ENCODE measurements around the gene KCNIP4.

DNA sequence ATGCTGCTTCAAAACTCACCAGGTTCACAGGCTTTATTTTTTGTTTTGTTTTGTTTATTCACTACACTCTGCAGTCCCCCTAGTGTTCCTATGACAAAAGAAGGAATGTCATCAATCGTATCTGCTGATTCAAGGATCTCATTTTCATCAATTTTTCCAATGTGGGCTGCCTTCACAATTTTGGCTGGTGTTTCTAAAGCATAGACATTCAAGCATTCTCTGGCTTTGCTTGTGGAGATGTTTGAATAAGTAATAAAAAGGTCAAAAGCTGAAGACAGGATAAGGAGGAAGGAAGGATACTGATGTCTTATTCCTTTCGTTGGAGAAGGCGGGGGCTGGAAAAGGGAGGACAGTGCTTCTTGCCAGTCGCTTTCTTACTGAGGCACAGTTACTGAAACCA, 12.2 kb upstream of the KCNIP4 start:
- TF ChIP-seq, protein P1, sequence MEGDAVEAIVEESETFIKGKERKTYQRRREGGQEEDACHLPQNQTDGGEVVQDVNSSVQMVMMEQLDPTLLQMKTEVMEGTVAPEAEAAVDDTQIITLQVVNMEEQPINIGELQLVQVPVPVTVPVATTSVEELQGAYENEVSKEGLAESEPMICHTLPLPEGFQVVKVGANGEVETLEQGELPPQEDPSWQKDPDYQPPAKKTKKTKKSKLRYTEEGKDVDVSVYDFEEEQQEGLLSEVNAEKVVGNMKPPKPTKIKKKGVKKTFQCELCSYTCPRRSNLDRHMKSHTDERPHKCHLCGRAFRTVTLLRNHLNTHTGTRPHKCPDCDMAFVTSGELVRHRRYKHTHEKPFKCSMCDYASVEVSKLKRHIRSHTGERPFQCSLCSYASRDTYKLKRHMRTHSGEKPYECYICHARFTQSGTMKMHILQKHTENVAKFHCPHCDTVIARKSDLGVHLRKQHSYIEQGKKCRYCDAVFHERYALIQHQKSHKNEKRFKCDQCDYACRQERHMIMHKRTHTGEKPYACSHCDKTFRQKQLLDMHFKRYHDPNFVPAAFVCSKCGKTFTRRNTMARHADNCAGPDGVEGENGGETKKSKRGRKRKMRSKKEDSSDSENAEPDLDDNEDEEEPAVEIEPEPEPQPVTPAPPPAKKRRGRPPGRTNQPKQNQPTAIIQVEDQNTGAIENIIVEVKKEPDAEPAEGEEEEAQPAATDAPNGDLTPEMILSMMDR (conservative IDR thresholded peaks at IDR 0.05; ENCODE audit: low read length): no peak
- TF ChIP-seq EZH2phosphoT487 (IDR thresholded peaks at IDR 0.05; ENCODE audit: borderline replicate concordance): no peak
